DMS53 (cell line): ENCODE measurements around the gene TMEM255A.

Source experiments
- DNase-seq: peaks from one replicate; lab custom pipeline; 2025; lab: John Stamatoyannopoulos, UW

The TMEM255A gene

DNA sequence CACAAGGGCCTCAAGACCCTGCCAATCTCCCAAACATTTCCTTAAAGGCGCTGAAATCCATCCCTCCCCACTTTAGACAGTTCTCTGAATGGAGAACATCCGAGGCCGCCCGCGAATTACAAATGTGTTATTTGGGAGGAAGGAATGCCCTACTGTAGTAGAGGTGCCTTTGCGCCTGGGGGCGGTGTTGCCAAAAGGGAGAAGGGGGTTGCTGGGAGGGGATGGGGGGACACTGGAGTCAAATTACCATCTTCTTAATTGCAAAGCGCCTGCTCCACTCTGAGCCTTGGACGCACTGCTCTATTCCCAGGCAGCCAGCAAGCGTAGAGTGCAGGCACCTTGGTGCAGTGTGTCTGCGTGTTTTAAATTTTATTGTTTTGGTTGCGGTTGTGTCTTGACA lies 2.7 kb downstream of the TMEM255A start:
- no peak for DNase-seq

DNA sequence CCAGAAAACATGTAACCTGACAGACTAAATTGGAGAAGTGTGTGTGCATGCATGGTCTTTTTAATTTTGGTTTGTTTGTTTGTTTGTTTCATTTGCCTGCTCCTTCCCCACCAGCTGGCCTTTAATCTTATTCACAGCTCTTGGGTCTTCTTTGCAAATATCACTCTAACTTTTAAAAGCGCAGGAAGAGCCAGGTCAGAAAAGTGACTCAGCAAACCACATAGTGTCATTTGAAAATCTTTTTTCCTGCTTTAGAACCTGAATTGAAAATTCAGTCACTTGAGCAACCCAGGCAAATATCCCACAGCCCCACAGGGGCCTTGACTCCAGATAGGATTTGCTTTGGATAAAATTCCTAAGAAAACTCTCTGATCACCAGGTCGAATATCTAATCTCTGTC lies 4.6 kb downstream of the TMEM255A start:
- no peak for DNase-seq

DNA sequence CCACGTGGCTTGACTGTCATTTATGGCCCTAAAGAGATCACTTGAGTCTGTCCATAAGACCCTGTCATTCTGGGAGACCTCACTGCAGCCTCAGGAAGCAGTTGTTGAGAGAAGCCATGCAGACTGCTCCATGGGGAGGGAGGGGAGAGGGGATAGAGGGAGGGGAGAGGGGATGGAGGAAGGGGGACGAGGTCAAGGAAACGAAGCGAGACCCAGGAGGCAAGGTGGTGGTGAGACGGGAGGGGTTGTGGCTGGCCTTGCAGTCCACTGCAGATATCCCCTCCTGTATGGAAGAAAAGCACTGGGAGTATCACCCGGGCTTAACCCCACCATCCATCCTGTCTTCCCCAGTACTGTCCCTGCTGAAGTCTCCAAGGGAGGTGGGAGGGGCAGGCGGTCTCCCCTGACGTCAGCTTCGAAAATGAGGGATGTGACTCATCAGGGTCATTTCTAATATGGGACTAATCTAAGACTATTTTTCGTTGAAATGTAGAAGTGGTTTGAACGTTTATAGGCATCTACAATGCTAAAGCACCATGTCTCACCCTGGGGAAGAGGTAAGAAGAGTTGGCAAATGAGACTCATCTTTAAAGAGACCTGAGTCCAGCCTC lies 5.6 kb downstream of the TMEM255A start:
- peak; percentile 45 for DNase-seq

DNA sequence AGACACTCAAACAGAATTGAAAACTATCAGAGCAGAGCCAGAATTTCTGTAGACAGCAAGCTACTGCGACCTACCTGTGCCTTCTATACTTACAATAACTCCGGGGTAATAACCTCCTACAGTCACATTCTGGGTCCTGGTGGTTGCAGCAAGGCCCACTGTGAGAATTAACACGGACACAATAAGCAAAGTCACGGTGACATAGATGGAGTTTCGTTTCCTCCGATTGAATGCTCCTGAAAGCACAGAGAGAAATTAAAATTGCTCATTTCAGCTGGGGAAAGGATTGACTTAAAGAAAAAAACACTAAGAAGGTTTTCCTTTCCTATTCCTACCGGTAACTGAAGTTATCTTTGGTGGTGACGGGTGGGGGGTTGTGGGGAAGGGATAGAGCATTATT lies 7.0 kb downstream of the TMEM255A start:
- DNase-seq, result no peak

DNA sequence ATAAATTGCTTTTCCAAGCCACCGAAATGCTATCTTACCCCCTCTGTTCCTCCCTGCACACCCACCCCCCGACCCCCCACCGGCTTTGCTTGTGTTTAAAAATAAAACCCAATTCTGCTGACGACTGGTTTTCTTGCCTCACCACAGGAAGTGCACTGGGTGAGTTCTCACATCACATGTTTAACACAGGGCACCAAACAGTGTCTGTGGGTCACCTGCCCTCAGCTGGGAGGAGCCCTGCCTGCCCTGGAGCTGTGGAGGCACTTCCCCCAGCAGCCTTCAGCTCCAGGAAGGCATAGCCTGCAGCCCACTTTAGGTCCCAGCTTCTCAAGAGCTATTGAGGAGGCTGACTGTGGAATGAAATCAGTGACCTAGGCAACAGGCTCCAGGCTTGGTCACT lies 8.8 kb downstream of the TMEM255A start:
- DNase-seq, result peak; percentile 49

DNA sequence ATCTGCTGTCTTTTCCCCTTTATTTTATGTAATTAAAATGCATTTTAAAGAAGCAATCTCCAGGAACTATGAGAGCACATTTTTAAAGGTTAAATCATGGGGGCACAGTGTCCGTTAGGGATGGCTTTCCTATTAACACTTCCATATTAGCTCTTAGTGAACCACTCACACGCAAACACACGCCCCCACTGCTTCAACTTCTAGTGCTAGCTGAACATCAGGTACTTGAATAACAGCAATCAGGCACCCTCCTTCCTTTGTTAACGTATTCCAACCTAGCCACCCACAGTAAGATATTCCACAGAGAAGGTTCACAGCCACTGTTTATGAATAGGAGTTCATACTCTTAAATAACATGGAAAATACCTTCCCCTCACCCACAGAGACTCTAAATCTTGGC lies 9.3 kb downstream of the TMEM255A start:
- no peak for DNase-seq

DNA sequence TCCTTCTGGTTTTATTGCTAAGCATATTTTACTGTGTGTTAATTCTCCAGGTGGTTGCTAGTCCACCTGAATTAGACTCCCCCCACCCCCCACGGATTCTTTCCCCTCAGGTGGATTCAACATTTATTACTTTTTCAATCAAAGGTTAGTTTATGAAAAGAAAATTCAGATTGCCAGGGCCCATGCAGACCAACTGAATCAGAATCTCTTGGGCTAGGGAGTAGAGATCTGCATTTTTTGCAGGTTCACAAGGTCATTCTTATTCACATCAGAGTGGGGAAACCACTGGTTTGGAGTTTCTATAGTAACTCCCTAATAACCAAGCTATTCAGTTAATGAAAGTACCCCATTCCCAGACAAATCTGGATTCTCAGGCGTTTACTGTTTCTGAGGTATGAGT lies 9.8 kb downstream of the TMEM255A start:
- DNase-seq, result no peak

DNA sequence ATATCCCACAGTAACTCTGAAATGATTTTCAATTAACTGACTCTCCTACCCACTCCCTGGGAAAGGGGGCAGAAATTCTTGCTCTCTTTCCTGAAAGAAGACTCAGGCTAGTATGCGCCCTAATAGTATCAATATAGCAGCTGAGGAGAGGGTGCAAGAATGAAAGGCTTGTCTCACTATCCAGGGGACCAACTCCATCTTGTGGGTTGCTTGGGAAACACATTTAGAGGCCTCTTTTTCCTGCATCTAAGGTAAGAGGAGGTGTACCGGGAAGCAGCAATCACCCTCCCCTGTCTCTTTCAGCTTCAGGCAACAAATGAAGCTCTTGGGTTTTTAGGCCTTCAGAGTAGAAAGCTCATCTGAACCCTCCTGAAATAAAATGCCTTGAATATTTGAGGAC lies 11.3 kb downstream of the TMEM255A start:
- DNase-seq, result peak; percentile 36

DNA sequence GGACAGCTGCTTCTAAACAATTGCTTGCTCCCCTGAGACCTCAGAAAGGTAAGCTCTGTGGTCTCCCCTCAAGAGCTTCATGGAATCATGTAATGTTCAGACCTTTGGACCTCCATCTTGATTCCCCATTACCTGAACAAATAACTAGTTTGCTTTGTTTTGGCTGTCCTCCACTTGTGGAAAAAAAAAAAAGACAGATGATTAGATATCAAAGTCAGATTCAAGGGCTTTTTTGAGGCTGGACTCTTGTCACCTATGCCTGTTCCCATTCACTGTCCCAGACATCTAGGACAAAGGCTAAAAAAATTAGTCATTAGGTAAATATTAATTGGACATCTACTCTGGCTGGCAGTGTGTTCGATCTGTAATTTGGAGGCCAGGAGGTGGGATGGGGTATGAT lies 13.3 kb downstream of the TMEM255A start:
- DNase-seq, result no peak

DNA sequence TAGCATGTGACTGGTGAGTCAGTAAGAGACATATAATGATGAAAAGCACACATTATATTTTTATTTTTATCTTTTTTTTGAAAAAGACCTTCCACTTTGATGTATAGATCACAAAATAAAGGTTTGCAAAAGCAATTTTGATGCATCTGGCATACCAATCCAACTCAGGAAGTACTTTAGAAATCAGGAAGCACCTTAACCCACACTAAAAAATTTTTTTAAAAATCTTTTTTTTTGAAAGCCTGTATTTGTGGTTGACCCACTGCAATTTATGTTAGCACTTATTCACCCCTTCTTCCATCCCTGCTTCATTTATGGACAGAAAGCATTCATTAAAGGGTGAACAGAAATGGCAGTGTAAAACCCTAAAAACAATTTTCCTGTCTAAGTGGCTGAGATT lies 16.6 kb downstream of the TMEM255A start:
- DNase-seq, result no peak

DNA sequence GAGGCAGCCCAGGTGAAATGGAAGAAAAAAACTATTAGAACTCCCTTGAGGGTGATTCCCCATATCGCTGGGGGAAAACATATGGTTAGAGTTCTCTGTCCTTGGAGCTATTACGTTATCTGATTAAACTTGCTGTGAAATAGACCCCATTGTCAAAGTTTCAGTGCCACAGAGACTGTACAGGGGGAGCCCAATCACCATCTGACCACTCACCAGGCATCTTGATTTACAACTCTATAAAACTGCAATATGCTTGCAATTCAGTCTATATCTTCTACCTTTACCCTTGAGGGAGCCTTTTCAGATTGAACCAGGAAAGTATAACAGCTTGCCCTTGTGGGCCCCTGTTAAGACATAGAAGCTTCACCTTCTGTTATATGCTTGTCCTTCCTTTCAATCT lies 18.2 kb downstream of the TMEM255A start:
- DNase-seq, result no peak

DNA sequence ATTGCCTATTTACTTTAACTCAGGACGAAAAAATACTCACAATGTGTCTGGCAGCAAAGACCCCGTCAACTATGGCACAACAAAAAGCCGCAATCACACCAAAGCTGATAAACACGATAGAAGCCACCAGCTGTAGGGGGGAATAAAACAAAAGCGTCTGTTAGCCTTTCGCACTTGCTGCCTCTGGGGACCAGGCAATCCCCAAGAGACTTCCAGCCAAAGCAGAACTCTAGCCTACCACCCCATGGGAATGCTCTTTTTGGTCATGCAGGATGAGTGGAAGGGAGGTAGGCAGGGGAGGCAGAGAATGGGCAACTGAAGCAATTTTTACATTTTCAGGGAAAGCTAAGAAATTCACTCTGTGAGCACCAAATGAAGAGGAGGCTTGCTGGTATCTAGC lies 20.1 kb downstream of the TMEM255A start:
- no peak for DNase-seq

DNA sequence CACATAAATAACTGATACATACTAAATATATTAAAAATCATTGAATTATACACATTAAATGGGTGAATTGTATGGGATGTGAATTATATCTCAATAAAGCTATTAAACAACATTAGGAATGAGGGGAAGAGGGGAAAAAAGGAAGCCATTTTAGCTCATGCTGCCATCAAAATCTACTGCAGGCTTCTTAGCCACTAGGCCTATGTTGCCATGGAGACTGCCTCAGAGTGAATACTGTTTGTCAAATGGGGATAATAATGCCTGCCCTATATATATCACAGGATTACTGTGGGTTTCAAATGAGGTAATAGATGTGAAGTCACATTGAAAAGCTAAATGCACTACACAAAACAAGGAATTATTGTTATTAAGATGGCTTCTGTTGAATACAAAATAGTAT lies 21.2 kb downstream of the TMEM255A start:
- DNase-seq, result peak; percentile 14

DNA sequence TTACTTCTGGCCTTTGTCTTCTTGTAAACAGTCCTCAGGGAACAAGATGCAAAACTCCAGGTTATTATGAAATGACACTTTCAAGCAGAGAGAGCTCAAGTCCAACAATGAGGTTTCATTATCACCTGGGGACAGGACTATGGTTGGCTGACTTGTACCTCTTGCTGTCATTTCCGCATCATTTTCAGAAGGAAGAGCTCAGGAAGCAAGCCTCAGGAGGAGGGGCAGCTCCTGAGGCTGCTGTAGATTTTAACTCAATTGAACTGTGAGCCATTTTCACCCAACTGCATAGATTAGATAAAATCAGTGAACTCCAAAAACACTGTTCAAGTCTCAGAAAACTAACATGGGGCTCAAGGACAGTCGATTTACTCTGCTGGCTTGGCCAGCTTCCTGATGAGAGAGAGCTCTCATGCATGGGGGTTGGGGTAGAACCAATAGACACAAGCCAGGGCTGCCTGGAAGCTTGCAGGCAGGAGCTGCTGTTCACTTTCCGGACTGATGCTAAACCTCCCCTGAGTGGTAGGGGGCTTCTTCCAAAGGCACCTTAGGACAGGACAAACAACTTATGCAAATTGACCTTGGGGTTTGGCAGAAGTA lies 23.6 kb downstream of the TMEM255A start:
- no peak for DNase-seq

DNA sequence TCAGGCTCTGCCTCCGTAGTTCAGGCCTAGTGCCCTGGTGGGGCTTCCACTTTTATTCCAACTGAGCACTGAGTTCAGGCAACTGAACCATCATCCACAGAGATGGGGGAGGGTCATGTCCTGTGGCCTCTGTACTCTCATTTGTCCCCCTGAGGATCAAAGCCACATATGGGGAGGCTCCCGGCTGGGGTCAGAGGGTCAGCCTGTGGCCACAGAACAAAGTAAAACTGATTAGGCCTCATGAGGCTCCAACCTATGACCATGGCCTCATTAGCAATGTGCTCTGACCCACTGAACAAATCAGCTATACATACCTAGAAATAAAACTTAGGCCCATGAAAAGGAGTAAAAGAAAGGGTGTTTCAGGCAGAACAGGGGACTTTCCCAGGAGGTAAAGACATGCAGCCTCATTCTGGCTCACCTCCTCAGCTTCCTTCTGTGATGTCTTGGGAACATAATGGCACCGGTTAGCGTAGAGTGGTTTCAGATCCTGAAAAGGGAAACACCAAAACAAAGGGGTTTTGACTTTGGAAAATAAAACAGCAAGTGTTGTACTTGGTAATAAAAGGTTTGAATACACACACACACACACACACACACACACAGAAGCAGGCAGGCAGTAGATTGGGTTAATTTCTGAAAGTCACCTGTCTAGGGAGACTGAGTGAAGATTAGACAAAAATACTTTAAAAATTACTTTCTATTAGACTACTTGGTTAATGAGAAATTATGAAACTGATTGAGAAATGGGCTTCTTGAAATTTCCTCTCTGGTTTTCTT lies 24.3 kb downstream of the TMEM255A start:
- no peak for DNase-seq

DNA sequence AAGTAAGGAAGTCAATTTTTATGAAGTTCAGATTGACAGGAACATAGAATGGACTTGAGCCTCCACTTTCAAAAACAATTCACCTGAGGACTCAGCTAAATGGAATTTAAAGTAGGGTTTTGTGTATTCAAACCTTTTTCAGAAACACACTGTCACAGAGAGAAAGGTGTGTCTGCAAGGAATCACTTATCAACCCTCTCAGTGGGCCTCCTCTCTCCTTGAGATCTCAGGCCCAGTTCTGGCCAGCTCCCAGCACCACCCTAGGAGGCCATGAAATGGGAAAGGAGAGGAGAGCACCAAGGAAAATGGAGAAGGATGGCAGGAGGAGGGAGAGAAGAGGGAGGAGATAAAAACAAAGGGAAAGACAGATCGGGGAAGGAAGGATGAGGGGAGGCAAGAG lies 28.6 kb downstream of the TMEM255A start:
- DNase-seq, result no peak

DNA sequence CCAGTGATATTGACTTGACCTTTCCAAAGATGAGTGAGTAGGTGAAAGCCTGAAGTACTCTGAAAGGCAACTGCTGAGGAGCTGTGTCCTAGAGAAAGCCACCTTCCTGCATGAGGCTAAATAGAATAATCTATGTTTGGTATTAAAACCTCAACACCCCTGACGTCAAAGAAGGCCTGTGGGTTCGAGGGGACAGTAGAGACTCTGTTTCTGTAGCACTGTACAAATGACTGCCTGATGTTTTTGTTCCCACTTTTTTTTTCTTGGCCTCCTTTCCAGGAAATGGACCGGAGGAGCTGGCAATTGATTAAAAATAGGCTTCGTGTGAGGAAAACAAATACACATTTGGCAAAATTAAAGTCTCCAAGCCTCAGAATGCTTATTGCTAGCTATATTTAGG lies 29.5 kb downstream of the TMEM255A start:
- no peak for DNase-seq

DNA sequence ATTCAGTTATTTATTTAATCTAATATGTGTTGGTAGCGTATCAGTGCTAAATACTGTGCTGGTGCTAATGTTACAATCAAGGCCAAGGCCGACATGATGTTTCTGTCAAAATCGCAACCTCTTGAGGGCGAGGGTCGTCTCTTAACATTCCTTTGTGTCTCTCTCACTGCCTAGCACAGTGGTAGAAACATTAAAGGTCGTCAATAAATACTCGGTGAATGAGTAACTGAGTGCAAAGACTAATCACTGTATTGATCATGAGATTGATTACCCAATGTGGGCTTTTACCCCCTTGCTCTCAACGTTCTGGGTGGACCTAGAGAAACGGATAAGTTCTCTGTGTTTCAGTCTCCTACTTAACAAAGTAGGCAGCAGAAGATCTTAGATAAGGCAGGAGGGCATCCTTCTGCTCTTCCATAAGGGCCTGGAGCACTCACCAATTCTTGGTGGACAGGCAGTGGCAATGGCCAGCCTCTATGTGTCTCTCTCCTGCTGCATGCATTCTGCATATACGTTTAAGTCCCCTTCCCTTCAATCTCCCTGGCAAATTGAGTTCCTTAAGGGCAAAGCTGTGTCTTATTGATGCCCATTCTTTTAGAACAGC lies 30.1 kb downstream of the TMEM255A start:
- DNase-seq, result no peak

DNA sequence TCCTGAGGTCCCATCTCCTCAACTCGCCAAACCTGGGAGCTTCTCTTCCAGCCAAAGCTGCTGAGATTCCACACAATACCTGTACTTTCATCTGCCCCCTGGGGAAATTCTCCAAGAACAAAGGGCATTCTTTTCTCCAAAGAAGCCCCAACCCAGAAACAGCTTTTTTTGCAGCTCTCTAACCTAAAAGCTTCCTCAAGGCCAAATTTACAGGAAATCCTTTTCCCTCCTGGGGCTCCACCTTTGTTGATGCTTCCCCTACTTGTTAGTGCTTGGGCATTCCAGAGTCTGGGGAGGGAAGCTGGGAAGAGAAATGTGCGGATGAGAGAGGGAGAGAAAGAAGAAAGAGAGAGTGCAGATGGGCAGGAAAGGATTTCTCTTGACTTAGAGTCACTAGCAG lies 36.3 kb downstream of the TMEM255A start:
- DNase-seq, result no peak

DNA sequence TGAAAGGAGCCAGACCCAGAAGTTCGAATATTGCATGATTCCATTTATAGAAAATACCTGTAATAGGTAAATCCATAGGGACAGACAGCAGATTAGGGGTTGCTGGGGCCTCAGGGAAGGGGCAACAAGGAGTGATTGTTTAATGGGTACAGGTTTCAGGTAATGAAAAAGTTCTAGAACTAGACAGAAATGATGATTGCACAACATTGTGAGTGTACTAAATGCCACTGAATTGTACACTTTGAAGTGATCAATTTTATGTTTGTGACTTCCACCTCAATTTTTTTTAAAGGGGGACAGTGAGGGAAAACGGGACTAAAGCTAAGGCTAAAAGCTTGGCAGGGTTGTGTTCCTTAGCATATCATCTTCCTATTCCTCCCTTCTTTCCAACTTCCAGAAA lies 37.1 kb downstream of the TMEM255A start:
- no peak for DNase-seq

DNA sequence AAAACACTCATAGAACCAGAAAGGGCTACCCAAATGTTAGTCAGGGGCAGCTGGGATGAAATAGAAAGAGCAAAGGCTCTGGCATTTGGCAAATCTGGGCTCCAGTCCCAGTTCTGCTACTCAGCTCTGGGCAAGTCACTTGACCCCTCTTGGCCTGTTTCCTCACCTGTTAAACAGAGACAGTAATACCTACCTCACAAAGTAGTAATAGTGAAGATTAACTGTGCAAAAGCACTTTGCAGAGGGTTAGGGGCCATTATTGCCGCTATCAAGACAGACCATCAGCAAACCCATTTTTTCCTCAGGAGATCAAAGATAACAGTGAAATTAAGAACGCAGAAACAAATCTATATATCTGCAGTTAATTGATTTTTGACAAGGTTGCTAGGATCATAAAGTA lies 40.0 kb downstream of the TMEM255A start:
- no peak for DNase-seq

DNA sequence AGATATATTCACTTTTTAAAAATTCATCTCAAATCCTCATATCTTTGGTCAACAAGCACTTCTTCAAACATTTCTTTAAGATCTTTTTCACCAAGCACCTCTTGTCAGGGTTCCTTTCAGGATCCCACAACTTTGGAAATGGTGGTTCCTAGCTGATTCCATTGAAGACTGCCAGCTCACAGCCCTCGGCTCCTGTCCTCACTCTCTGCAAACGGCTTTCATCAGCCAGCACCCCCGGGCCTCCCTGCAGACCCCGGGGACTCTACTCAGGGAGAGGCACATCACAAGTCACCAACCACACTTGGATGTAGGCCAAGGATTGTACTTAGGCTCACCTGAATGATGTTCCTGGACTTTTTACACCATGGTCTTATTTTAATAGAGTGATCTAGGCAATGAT lies 40.7 kb downstream of the TMEM255A start:
- DNase-seq, result no peak

DNA sequence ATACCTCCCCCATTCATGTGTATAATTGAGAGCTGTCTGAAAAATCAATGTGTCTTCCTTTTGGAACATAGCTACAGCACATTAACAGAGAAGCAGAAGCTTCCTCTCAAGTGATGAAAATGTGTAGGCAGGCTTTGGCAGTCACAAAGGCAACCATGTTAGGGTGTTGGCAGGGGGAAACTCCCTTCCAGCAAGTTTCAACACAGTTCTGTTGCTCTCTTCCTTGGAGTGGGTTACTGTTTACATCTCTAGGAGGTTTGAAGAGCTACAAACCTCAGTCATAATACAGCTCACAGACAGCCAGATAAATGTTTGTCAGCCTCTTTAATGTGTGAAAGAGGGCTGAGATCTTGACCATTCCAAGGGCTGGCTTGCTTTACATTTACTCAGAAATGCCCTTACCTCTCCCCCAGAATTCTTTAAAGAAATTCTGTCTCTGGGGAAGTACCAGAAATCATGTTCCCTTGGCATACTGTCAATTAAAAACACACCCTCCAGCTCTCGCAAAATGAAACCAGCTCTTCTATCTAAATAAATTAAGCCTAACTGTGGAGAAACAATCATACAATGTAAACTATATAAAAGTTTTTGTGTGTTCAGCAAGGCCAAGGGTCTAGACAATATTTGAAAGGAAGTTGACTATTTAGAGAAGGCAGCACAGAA lies 41.8 kb downstream of the TMEM255A start:
- no peak for DNase-seq
